Activated B cell treated with CpG ODN at 0.5 μM for 24 hours (primary cell): ENCODE results near the gene CFAP221. TPM values are rescaled to one million over a fixed set of nuclear protein-coding genes. Genes with fewer than 3 reads are reported as not detected.

Source experiments
- ATAC-seq: fragments of 200-7000 bp; cut with Tn5 transposase; one replicate; pipeline ENCODE4 v1.10.0; 2021; ENCODE audit warnings: low read depth, mild to moderate bottlenecking, moderate library complexity
- CTCF ChIA-PET: fragments of 350-600 bp; sonication (Branson Sonifier 250); formaldehyde crosslinking; loops from one replicate; lab custom pipeline; 2021; ENCODE audit warnings: antibody characterized with exemption; lab: Charles Lee
- POLR2A ChIA-PET: fragments of 350-600 bp; sonication (Branson Sonifier 250); formaldehyde crosslinking; loops from one replicate; lab custom pipeline; 2021; ENCODE audit warnings: antibody characterized with exemption; lab: Charles Lee
- DNase-seq: peaks from one replicate; pipeline ENCODE4 v3.0.0; 2022
- H3K27ac Mint-ChIP-seq: one replicate; pipeline ENCODE4 v1.8.0; 2020; ENCODE audit warnings: mixed read lengths
- H3K27me3 Mint-ChIP-seq: one replicate; pipeline ENCODE4 v1.8.0; 2021; ENCODE audit warnings: mixed read lengths
- H3K36me3 Mint-ChIP-seq: one replicate; pipeline ENCODE4 v1.8.0; 2021; ENCODE audit warnings: low read depth, mixed read lengths
- H3K4me1 Mint-ChIP-seq: one replicate; pipeline ENCODE4 v1.8.0; 2021; ENCODE audit warnings: mixed read lengths
- H3K4me3 Mint-ChIP-seq: one replicate; pipeline ENCODE4 v1.8.0; 2020; ENCODE audit warnings: mild to moderate bottlenecking, mixed read lengths
- H3K9me3 Mint-ChIP-seq: one replicate; pipeline ENCODE4 v1.8.0; 2020; ENCODE audit warnings: mixed read lengths
- CTCF ChIP-seq: fragments of 200-600 bp; IDR thresholded peaks from one replicate; pipeline ENCODE4 v1.8.0; 2022; ENCODE audit warnings: antibody characterized with exemption, mild to moderate bottlenecking
- intact Hi-C: fragments of 100-400 bp; cut with micrococcal nuclease; formaldehyde crosslinking; loops from one replicate; pipeline ENCODE4 v1.15.1; 2024
- total RNA-seq: library from RNA; stranded (reverse); gene quantifications from 2 replicates; pipeline ENCODE4 v1.2.3, GENCODE V29; 2022

CFAP221 gene
- total RNA-seq, 1 donor from 2014 or later: not detected

- no peaks in the 10 kb centered on the region for H3K9me3 Mint-ChIP-seq
- CTCF ChIA-PET: interaction anchor here (1.0 kb wide), 1 partner anchor 11 kb away, joined by 4 read pairs; no protein-coding TSS in a partner anchor
- H3K4me3 Mint-ChIP-seq: no peak overlapping the region
- H3K36me3 Mint-ChIP-seq: peaks cover 23% of the 10 kb centered on the region
- POLR2A ChIA-PET: no interaction called here
- H3K27me3 Mint-ChIP-seq: no peaks in the 10 kb centered on the region
- no peaks in the 10 kb centered on the region for H3K4me1 Mint-ChIP-seq
- TF ChIP-seq CTCF: no peak
- intact Hi-C loops: no loop called here
- H3K27ac Mint-ChIP-seq: no peak overlapping the region
- ATAC-seq: no peak
- no peak for DNase-seq
These were observed 148.1 kb downstream of the CFAP221 start for GRCh38 chr2:119692310-119692709.

DNA sequence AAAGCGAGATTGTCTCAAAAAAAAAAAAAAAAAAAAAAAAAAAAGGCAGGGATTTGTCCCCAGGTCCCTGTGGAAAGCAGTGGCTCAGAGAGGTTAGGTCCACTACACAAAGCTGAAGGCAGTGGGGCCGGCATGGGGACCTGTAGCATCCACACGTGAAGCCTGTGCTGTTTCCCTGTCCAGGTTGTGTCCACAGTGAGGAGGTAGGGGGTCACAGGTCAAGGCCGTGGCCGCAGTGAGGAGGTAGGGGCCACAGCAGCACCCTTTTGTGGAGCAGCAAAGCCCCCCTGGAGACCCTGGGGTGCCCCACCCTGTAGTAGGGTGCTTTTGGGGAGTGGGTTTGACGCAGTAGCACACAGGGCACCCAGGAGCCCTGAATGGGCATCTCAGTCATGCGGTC, 148.7 kb downstream of the CFAP221 start:
- POLR2A ChIA-PET: no interaction called here
- Mint-ChIP-seq H3K36me3 (peaks cover 16% of the 10 kb centered on the region), H3K4me3 (no peak overlapping the region), H3K4me1 (peaks cover 2% of the 10 kb centered on the region), H3K9me3 (no peaks in the 10 kb centered on the region), H3K27me3 (peaks cover 3% of the 10 kb centered on the region), H3K27ac (no peak overlapping the region)
- ATAC-seq (no peak), DNase-seq (no peak)
- CTCF ChIA-PET: no interaction called here
- no peak for TF ChIP-seq CTCF
- intact Hi-C loops: no loop called here

DNA sequence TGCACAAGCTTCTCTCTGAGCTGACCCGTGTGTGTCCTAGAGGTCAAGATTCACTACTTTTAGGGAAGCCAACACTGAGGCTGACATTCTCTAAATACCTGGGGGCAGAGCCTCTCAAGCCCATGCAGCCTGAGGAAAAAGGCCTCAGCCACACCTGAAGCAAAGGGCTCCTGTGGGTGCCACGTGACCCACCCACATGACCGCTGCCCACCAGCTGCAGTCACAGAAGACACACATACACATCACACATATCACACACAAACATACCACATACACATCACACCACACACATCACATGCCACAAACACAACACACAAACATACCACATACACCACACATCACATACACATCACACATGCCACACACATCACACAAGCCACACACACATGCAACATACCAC, 149.3 kb downstream of the CFAP221 start:
- H3K4me3 Mint-ChIP-seq: no peak overlapping the region
- peaks cover 10% of the 10 kb centered on the region for H3K36me3 Mint-ChIP-seq
- no peak for TF ChIP-seq CTCF
- peaks cover 6% of the 10 kb centered on the region for H3K27me3 Mint-ChIP-seq
- DNase-seq (no peak), ATAC-seq (no peak)
- intact Hi-C loops: no loop called here
- POLR2A ChIA-PET: no interaction called here
- H3K9me3 Mint-ChIP-seq: no peaks in the 10 kb centered on the region
- H3K4me1 Mint-ChIP-seq: peaks cover 2% of the 10 kb centered on the region
- no peak overlapping the region for H3K27ac Mint-ChIP-seq
- CTCF ChIA-PET: no interaction called here

DNA sequence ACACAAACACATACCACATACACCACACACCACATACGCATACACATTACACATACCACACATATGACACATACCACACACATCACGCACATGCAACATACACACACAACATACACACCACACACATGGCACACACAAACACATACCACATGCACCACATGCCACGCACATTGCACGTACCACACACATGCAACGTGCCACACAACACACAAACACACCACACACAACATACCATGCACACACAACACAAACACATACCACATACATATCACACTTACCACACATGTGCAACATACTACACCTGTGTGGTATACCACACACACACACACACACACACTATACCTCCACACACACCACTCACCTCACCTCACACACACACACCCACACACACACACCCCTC, 149.7 kb downstream of the CFAP221 start:
- TF ChIP-seq CTCF: no peak
- CTCF ChIA-PET: no interaction called here
- peaks cover 6% of the 10 kb centered on the region for H3K36me3 Mint-ChIP-seq
- POLR2A ChIA-PET: no interaction called here
- H3K27ac Mint-ChIP-seq: no peak overlapping the region
- intact Hi-C loops: no loop called here
- H3K27me3 Mint-ChIP-seq: peaks cover 6% of the 10 kb centered on the region
- no peak for ATAC-seq
- no peak for DNase-seq
- no peak overlapping the region for H3K4me3 Mint-ChIP-seq
- no peaks in the 10 kb centered on the region for H3K9me3 Mint-ChIP-seq
- H3K4me1 Mint-ChIP-seq: peaks cover 2% of the 10 kb centered on the region

DNA sequence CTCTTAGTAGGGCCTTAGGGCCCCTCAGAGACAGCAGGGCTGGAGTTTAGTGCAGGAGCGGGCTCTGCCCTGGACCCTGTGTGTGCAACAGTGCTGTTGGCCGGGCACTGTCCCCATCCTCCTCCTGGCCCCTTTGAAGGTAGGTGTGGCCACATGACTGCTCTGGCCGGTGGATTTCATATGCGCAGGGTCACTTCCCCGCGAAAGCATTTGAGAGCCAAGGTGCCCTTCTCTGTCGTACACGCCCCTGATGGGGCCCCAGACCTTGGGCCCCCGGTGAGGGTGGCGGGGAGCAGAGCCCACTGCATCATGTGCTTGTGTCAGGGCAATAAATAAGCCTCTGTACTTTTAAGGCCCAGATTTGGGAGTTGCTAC, 150.2 kb downstream of the CFAP221 start:
- CTCF ChIA-PET: interaction anchor here (1.0 kb wide), 1 partner anchor 619 kb away, joined by 3 read pairs; no protein-coding TSS in a partner anchor
- peaks cover 2% of the 10 kb centered on the region for H3K4me1 Mint-ChIP-seq

More for the DNA sequence above, 150.2 kb downstream of the CFAP221 start:
- intact Hi-C loops: no loop called here
- Mint-ChIP-seq H3K36me3 (peaks cover 3% of the 10 kb centered on the region), H3K27ac (no peak overlapping the region), H3K27me3 (peaks cover 6% of the 10 kb centered on the region), H3K9me3 (no peaks in the 10 kb centered on the region), H3K4me3 (no peak overlapping the region)
- POLR2A ChIA-PET: no interaction called here
- no peak for DNase-seq
- no peak for TF ChIP-seq CTCF
- ATAC-seq: no peak
